GM03348 (cell line): Measurements from ENCODE around the gene OTC.

Source experiments
- DNase-seq: peaks from one replicate; pipeline ENCODE4 v3.0.0; 2012; ENCODE audit warnings: low spot score

OTC gene

DNA sequence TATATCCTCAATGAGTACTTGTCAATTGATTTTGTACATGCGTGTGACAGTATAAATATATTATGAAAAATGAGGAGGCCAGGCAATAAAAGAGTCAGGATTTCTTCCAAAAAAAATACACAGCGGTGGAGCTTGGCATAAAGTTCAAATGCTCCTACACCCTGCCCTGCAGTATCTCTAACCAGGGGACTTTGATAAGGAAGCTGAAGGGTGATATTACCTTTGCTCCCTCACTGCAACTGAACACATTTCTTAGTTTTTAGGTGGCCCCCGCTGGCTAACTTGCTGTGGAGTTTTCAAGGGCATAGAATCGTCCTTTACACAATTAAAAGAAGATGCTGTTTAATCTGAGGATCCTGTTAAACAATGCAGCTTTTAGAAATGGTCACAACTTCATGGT, at the start of gene OTC:
TSS of gene OTC (plus strand) at position 243 of the 400 bp plus-strand sequence. CDS start at position 336, 93 bp downstream.
- DNase-seq = no peak

DNA sequence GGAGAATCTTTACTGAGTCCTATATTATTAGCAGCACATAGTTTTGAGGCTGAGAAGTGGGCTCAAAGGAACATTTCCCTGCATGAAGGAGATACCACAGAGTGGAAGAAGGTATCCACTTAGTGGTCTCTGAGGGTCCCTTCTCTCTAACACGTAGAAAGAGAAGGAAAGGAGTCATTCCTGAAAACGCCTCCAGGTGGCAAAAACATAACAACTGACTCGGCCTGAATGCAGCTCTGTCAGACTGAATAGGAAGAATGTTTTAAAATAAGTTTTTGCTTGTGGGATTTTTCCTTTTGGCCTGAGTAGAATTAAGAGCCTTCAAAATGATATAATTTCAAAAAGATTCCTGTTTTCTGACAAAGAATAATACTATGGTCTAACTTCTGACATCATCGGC, 48.4 kb upstream of the OTC start:
- DNase-seq = no peak

DNA sequence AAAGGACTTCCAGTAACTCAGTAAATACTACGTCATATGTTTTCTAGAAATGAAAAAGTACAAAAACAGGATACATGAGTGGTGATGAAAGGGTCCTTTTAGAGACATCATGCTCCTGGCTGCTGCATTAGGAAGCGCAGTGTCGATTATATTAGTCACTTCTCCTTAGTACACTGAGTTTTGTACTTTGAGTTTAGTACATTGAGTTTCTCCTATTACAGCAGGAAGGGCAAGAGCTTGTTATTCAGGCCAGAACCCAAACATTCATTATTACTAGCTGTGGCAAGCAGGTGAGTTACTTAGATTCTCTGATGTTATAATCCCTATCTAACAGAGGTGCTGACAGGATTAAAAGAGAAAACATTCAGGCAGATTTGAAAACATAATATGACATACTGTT, 46.4 kb upstream of the OTC start:
- no peak for DNase-seq

DNA sequence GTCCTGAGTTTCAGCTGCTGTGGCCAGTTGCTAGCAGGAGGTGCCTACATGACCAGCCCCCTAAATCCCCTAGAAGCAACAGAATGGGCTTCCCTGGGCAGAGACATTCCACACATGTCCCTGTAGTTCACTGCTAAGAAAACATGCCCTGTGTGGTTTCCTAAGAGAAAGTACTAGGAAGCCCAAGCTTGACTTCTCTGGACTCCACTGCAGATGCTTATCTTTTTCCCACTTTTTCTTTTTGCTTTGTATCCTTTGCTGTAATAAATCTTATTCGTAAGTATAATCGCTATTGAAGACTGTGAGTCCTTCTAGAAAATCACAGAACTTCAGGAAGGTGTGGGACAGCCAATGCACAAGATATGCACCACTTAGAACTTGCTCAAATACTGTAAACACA, 40.7 kb upstream of the OTC start:
- DNase-seq = no peak

DNA sequence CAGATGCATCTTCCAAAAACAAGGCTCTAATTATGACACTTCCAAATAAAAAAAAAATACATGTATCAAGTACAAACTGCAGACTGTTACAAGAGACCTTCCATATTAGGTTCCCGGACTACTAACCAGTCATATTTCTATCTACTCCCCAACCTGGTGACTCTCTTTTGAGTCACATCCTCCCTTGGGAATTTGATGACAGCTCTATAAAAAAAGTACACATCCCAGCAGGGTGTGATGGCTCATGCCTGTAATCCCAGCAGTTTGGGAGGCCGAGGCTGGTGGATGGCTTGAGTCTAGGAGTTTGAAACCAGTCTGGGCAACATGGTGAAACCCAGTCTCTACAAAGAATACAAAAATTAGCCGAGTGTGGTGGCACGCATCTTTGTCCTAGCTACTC, 40.0 kb upstream of the OTC start:
- DNase-seq = peak; percentile 28

DNA sequence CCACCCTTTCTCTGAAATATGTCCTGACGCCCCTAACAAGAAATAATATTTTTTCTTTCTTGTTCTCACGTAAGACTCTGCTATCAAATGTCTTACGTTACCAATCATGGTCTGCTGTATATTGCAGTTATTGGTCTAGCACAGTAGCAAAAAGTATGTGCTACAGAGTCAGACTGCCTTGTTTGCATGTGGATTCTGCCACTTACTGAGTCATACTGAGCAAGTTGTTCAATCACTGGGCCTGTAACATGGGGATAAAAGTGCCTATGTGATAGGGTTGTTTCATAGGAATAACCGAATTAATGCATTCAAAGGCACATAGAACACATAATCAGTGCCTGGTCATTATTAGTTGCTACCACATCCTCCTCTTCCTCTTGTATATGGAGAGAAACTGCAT, 39.2 kb upstream of the OTC start:
- no peak for DNase-seq

DNA sequence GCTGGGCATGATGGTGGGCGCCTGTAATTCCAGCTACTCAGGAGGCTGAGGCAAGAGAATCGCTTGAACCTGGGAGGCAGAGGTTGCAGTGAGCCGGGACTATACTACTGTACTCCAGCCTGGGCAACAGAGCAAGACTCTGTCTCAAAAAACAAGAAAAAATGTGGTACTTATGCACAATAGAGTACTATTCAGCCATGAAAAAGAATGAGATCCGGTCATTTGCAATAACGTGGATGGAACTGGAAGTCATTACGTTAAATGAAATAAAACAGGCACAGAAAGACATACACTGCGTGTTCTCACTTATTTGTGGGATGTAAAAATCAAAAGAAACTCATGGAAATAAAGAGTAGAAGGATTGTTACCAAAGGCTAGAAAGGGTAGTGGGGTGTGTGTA, 37.2 kb upstream of the OTC start:
- no peak for DNase-seq

DNA sequence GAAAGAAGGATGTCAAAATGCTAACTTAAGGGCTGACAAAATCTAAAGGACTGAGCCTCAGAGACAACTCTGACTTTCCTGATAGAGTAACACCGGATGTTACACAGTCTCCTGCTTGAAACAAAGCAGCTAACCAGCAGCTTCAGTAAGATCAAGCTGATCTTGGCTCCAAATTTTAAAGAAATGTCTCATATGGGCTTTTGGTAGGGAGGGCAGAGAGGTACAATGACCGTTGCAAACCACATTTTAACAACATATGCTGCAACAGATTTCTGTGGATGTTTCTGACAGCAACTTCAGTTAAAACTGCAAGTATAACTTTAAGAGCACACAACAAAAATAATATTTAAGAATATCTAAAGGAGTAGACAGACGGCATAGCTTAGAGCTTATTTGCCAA, 34.2 kb upstream of the OTC start:
- no peak for DNase-seq

DNA sequence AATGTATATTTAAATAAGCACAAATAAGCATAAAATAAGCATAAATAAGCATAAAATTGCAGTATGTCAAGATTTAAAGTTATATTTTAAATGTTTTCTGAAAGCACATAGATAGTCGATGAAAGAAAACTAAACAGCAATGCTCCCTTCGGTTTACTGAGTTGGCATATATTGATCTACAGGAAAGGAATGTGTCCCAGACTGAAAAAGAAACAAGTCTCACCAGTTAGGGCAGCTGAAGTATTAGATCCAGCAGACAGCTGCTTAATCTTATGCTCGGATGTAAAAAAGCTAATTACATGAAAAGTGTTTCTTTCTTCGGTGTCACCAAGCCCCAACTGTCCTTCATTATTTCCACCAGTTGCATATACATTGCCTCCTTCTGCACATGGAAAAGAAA, 33.8 kb upstream of the OTC start:
- no peak for DNase-seq

DNA sequence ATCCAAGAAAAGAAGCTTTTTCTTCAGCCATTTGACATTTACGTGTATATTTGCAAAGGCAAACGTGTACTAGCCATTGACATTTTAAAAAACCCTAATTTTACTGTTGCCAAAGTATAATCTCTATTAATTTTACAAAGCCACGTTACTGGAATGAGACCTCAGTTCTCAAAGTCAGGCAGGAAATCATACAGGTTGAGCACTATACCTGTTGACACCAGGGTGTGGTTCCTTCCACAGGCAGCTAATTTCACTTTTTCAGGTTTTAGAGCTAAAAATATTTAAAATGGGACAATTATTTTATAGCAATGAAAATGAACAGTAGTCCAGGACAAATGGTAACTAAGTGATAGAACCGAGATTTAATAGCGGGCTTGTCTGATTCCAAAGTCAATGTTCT, 31.6 kb upstream of the OTC start:
- DNase-seq = no peak

DNA sequence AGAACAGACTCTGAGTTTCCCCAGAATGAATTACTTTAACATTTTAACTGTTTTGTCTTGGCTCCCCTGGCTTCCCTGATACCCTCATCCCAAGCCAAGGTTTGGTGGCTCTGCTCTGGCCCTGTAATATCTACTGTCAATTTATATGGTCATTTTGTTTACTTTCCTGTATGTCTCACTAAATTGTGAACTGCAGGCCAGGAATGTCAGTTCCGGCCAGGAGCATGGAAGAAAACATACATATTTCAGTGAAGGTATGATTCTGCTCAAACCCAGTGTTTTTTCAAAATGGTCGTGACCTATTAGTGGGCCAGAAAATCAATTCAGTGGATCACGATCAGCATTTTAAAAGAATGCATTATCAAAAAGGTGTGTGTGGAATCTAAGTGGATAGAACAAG, 26.3 kb upstream of the OTC start:
- no peak for DNase-seq

DNA sequence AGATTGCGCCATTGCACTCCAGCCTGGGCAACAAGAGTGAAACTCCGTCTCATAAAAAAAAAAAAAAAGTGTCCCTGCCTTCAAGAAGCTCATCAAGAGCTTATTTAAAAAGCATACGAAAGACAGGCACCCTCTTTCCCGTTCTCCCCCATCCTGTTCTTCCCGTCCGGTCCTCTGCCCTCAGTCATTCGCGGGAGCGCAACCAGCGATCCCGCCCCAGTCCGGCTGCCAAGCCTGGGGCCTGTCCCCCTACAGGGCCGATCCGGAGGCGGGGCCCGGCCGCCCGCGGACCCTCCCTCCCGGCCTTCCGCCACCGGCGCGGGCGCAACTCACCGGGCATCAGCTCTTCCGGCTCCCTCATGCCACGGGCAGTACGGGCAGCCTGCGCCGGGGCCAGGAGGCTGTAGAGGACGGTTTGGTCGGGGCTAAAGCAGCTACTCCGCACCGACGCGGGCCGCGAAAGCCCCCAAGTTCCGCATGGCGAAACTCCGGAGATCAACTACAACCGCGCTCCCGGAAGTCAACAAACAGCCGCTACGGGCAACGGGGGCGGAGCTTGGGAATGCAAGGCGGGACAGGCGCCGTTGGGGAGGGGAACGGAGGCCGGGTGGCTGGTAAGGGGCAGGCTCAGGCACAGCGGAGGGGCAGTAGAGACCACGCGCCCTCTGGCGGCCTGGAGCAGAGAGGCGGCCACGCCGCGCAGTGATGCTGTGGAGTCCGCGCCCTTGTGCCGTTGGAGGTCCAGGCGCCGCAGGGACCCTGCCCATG, 25.2 kb upstream of the OTC start, which contains the start of gene RPGR:
TSS of gene RPGR (minus strand) at position 503 of the 768 bp plus-strand sequence. CDS start at position 361, 142 bp downstream.
- DNase-seq = peak; percentile 95

DNA sequence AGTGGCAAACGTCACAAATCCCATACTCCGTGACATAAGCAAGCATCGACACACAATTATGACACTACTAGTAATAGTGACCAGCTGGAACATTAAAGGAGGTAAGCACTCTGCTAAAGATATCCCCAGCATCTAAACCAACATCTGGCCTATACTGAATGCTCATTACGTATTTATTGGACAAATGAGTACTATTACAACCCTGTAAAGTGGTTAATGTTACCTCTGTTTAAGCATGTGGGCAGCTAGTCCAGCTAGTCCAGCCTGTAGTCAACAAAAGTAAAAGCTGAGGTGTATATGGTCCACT, 24.7 kb upstream of the OTC start:
- DNase-seq = no peak

DNA sequence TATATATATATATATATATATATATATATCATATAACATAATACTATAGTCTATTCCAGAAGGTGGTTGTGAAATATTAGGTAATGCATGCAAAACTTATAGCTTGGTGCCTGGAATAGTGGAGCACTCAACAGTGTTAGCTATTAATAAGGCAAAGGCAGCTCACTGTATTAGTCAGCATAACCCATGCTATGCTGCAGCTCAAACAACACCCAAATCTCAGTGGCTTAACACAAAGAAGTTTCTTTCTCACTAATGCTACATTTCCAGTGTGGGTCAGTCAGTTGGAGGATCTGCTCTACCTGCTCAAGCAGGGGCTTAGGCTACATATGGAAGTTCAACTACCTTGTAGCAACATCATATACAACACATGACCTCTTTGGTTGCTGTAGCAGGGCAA, 19.9 kb upstream of the OTC start:
- no peak for DNase-seq

DNA sequence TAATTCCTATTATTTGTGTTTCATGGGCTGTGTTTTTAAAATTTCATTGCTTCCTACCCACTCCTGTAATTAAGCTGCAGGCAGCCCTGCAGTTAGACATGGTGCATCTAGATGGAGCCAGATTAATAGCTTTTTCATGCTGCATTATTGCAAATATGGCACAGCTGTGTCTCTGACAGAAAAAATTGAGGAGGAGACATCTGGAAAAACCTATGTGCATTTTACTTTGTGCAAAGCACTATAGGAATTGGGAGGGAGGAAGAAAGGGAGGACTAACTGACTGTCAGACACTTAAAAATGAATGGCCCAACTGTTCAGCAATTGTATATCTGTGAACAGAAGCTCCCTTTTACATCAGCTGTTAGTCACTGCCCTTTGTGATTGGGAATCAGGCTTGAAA, 17.0 kb upstream of the OTC start:
- no peak for DNase-seq

DNA sequence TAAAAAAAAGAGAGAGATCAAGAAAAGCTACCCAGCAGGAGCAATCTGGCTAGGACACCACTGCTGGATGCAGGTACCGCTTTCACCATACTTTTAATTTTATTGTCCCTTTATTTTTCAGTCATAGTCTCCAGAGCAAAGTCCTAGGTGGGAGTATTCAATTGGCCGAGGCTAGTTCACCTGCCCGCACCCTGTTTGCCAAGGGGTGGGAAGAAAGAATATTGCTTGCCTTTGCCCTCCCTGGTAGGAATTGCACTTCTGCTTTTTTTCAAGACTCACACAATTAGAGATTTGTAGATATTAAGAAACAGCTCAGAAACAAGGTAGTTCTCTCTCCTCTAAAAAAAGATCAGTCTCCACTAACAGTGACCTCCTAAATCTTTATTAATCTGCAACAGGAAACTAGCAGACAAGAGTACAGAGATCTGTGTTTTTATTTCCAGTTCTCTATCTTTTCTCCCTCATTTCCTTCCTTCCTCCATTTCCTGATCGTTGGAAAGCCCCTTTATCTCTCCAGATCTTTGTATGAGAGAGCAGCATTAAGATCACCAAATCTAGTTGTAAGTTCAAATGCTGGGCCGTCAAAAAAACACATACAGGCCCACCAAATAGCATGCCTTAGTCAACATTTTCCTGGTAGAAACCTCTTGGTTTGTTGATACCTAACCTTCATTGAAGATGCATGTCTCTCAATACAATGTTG, 15.7 kb upstream of the OTC start:
- DNase-seq = no peak

DNA sequence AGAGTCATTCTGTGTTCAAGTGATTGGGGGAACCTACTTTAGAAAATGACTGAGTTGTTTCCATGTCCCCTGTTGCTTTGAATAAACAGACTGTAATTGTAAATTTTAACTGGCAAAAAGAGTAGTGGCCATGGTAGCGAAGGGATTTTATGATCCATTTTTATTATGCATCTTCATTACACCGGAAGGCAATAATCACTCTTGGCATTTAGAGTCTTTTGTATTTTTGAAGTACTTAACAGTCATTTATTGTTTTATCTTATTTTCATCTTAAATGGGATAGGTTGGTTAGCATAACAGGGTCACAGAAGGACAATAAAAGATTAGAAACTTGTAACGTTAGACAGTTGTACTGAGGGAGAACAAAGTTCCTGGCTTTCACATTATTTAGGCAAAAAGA, 11.0 kb upstream of the OTC start:
- no peak for DNase-seq

DNA sequence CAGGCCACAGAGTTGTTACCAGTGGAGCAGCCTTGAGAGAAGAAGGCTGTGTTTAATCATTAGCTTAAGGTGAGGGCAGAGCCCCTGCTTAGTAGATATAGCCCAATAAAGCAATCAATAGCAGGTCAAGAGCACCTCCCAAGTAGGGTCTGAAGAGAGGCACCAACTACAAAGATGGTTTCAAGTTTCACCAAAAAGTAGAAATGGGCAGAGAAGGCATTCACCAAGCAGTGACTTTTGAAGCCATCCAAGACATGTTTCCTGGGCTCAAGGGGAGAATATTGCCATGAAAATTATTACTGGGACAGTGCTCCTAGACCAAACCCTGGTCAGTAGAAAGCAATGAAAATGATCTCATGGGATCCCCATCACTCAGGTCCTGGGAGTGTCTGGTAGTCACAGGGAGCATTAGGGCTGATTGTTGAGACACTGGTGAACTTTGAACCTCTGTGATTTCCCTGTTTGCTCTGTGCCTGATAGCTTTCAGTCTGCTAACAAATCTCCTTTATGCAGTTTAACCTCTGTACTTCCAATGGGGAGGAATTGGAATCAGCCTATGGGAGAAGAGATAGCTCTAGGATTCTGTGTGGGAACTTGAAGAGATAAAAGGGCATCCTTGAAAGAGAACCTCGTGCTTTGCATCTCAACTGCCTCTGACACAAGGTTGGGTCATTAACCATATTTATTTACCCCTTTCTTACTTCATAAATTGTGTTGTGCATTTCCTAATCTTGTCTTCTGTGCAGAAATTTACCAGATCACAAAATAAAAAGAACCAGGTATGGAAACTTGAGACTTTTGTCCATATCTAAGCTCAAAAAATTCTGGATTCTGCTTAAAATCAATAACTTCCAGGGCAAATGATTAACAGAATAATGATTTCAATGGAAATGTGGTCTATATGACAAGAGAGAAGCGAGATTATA, 9.3 kb upstream of the OTC start:
- no peak for DNase-seq

DNA sequence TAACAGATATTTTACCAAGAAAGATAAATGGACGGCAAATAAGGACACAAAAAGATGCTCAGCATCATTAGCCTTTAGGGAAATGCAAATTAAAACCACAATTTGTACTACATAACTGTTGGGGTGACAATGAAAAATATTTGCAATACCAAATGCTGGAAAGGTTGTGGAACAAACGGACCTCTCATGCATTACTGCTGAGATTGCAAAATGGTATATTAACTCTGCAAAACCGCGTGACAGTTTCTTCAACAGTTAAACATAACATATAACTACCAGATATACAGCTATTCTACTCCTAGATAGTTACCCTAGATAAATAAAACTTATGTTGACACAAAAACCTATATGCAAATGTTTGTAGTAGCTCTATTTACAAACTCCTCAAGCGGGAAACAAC, 6.3 kb upstream of the OTC start:
- no peak for DNase-seq

DNA sequence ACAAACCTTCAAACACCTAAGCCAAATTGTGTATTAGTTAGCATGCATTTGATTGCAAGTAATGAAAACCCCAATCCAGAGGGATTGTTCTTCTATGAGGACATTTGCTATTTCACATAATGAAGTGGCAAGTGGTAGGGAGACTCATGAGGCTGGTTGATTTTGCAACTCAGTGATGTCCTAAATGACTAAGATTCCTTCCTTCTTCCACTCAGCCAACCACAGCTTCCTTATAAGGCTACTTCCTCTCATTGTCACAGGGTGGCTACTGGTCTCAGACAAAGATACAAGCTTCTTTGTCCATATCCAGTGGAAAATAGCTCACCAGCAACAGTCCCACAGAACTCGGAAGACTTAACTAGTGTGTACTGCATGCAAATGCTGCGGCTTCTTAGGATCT, 5.3 kb upstream of the OTC start:
- peak; percentile 38 for DNase-seq

DNA sequence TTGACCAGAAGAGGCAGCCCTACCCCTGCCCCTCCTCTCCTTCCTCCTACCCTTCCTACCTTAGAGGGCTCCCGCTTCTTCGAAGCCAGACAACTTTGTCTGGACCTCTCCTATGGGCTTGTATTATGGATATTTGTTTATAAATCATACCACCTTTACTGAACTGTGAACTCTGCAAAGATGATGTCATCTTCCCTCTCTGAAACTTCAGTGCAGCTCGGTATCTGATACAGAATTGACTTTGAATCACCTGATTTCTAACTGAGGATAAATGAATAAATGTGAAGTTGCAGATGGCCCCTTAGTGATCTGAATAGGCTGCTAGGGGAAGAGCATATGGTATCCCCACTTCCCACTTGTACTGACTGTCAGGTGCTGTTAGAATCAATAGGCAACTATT, 1.1 kb upstream of the OTC start:
- no peak for DNase-seq

DNA sequence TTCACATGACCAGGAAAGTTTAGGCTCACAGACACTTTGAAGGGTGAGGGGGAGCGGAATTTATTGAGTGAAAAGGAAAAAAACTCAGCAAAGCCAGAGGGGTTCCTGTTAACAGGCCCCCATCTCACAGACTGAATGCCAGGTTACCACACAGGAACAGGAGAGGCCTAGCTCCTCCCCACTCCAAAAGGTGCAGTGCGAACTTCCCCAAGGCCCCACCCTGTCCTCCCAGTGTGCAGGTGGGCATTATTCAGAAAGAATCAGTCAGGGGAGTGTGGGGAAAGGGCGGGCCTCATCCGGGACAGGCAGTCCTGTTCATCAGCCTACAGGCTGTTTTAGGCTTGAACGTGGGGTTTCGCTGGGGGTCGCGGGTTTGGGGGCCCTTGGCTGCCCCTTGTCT, 4.0 kb downstream of the OTC start:
- DNase-seq = no peak
